ENCODE results near the gene RTEL1. TPM values are rescaled to one million over a fixed set of nuclear protein-coding genes. Genes with fewer than 3 reads are reported as not detected.

The RTEL1 gene
- total RNA-seq, 2 experiments from 2014 or later, result 37.4 to 39.1 TPM

GRCh38 chr20:63689046-63690002 lies 31.2 kb downstream of the RTEL1 start:
- Mint-ChIP-seq H3K27me3 (no peaks in the 10 kb centered on the region), H3K4me1 (ENCODE audit: low read depth) (peaks cover 14% of the 10 kb centered on the region), H3K36me3 (ENCODE audit: low read depth) (peaks cover 16% of the 10 kb centered on the region), H3K4me3 (no peak overlapping the region), H3K9me3 (no peaks in the 10 kb centered on the region), H3K27ac (no peak overlapping the region)
- ChIA-PET POLR2A (interaction anchor here (1.1 kb wide), 1 partner anchor 8 kb away, joined by 3 read pairs; no protein-coding TSS in a partner anchor), CTCF (no interaction called here)
- ATAC-seq, result no peak
- no peak for TF ChIP-seq CTCF (IDR thresholded peaks at IDR 0.05)
- no peak for DNase-seq
- intact Hi-C loops (cut with micrococcal nuclease), result no loop called here

GRCh38 chr20:63690003-63690897 lies 32.1 kb downstream of the RTEL1 start:
- H3K4me1 Mint-ChIP-seq (ENCODE audit: low read depth), result peaks cover 11% of the 10 kb centered on the region
- TF ChIP-seq CTCF (IDR thresholded peaks at IDR 0.05), result no peak
- DNase-seq, result no peak
- intact Hi-C loops (cut with micrococcal nuclease), result no loop called here
- ChIA-PET CTCF (no interaction called here), POLR2A (no interaction called here)
- H3K4me3 Mint-ChIP-seq, result no peak overlapping the region
- no peaks in the 10 kb centered on the region for H3K27me3 Mint-ChIP-seq
- H3K27ac Mint-ChIP-seq, result no peak overlapping the region
- ATAC-seq, result no peak
- no peaks in the 10 kb centered on the region for H3K9me3 Mint-ChIP-seq
- H3K36me3 Mint-ChIP-seq (ENCODE audit: low read depth), result peaks cover 16% of the 10 kb centered on the region

DNA sequence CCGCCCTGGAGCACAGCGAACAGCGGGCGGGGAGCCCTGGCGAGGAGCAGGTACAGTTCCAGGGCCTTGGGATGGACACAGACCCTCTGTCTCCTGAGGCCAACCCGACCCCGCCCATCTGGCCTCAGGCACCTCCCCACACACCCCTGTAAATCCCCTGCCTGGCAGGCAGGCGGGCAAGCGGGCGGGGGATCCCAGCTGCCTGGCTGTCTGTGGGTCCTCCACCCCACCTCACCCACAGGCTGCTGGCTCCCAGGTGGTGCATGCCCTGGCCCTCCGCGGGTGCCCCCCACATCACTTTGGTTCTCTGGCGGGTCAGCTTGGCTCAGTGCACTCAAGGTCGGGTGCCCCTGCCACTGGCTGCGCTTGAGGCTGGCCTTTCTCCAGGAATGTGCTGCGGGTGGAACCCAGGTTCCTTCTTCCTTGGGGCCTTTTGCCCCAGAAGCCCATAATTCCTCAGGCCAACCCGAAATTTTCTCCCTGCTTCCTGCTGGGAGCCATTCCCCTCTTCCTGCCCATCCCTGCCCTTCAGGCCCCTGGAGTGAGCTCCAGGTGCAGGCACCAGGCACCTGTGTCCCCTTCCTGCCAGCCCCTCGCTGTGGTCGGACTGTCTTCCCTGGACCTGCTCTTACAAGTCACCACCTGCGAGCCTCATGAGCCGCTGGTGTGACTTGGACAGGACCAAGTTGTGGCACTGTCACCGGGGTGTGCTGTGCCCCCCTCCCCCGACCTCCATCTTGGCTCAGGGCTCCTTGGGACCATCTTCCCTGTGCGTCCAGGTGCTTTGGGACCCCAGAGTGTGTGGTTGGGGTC lies 33.0 kb downstream of the RTEL1 start:
- ChIA-PET CTCF (interaction anchor here (1.0 kb wide), 1 partner anchor 16 kb away, joined by 3 read pairs; no protein-coding TSS in a partner anchor), POLR2A (no interaction called here)
- H3K36me3 Mint-ChIP-seq (ENCODE audit: low read depth), result peaks cover 16% of the 10 kb centered on the region
- no peaks in the 10 kb centered on the region for H3K9me3 Mint-ChIP-seq
- DNase-seq (no peak), ATAC-seq (no peak)
- no peaks in the 10 kb centered on the region for H3K27me3 Mint-ChIP-seq
- H3K27ac Mint-ChIP-seq, result no peak overlapping the region
- H3K4me3 Mint-ChIP-seq, result no peak overlapping the region
- H3K4me1 Mint-ChIP-seq (ENCODE audit: low read depth), result peaks cover 14% of the 10 kb centered on the region
- intact Hi-C loops (cut with micrococcal nuclease), result no loop called here
- TF ChIP-seq CTCF (IDR thresholded peaks at IDR 0.05), result no peak

GRCh38 chr20:63691711-63692435 lies 33.8 kb downstream of the RTEL1 start:
- no peak overlapping the region for H3K4me3 Mint-ChIP-seq
- no peak overlapping the region for H3K27ac Mint-ChIP-seq
- ChIA-PET POLR2A (no interaction called here), CTCF (interaction anchor here (1.0 kb wide), 1 partner anchor 15 kb away, joined by 3 read pairs; no protein-coding TSS in a partner anchor)
- H3K9me3 Mint-ChIP-seq, result no peaks in the 10 kb centered on the region
- H3K4me1 Mint-ChIP-seq (ENCODE audit: low read depth), result peaks cover 10% of the 10 kb centered on the region
- intact Hi-C loops (cut with micrococcal nuclease), result no loop called here
- ATAC-seq, result no peak
- TF ChIP-seq CTCF (IDR thresholded peaks at IDR 0.05), result no peak
- H3K36me3 Mint-ChIP-seq (ENCODE audit: low read depth), result peaks cover 16% of the 10 kb centered on the region
- no peaks in the 10 kb centered on the region for H3K27me3 Mint-ChIP-seq
- DNase-seq, result no peak
